ENCODE data around the gene ACER2.
"Not testable (repeated sequence)": the region's sequence is repeated elsewhere in the genome, so short reads cannot be mapped to it uniquely, and the experiment has no call there.

Gene ACER2

DNA sequence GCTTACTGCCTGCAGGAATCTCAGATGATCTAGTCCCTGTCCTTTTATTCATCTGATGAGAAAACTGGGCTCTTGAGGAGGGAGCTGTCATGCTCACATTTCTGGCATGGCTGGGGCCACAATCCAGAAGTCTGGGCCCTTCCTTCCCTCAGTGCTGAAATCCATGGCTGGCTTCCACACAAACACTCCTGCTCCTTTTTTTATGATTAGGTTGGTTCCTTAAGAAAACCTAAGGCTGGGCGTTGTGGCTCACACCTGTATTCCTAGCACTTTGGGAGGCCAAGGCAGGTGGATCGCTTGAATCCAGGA, 1.3 kb downstream of the ACER2 start:
- H2AFZ ChIP-seq, result no peak overlapping the region
- H3K4me1 ChIP-seq, result peaks cover 3% of the 10 kb centered on the region
- H3K4me3 ChIP-seq (ENCODE audit: low read depth, low read length), result no peak overlapping the region
- H3K9ac ChIP-seq, result no peak overlapping the region
- no peaks in the 10 kb centered on the region for H3K27me3 ChIP-seq (ENCODE audit: control insufficient read depth, insufficient read depth, low read length)
- no peak overlapping the region for H3K4me2 ChIP-seq (ENCODE audit: low read length)
- no peaks in the 10 kb centered on the region for H3K9me3 ChIP-seq (ENCODE audit: control insufficient read depth, low read length)
- H3K79me2 ChIP-seq, result no peaks in the 10 kb centered on the region
- TF ChIP-seq, protein P1, sequence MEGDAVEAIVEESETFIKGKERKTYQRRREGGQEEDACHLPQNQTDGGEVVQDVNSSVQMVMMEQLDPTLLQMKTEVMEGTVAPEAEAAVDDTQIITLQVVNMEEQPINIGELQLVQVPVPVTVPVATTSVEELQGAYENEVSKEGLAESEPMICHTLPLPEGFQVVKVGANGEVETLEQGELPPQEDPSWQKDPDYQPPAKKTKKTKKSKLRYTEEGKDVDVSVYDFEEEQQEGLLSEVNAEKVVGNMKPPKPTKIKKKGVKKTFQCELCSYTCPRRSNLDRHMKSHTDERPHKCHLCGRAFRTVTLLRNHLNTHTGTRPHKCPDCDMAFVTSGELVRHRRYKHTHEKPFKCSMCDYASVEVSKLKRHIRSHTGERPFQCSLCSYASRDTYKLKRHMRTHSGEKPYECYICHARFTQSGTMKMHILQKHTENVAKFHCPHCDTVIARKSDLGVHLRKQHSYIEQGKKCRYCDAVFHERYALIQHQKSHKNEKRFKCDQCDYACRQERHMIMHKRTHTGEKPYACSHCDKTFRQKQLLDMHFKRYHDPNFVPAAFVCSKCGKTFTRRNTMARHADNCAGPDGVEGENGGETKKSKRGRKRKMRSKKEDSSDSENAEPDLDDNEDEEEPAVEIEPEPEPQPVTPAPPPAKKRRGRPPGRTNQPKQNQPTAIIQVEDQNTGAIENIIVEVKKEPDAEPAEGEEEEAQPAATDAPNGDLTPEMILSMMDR (IDR thresholded peaks at IDR 0.05), result no peak
- no peaks in the 10 kb centered on the region for H3K36me3 ChIP-seq (ENCODE audit: control insufficient read depth, insufficient read depth, low read length)
- H3K27ac ChIP-seq, result no peak overlapping the region

GRCh38 chr9:19410594-19410993, 1.8 kb downstream of the ACER2 start:
- TF ChIP-seq, protein P1 (IDR thresholded peaks at IDR 0.05), result no peak
- H3K36me3 ChIP-seq (ENCODE audit: control insufficient read depth, insufficient read depth, low read length), result no peaks in the 10 kb centered on the region
- H3K9me3 ChIP-seq (ENCODE audit: control insufficient read depth, low read length), result no peaks in the 10 kb centered on the region
- no peak overlapping the region for H3K4me2 ChIP-seq (ENCODE audit: low read length)
- no peaks in the 10 kb centered on the region for H3K27me3 ChIP-seq (ENCODE audit: control insufficient read depth, insufficient read depth, low read length)
- no peak overlapping the region for H2AFZ ChIP-seq
- H3K4me3 ChIP-seq (ENCODE audit: low read depth, low read length), result no peak overlapping the region
- H3K9ac ChIP-seq, result no peak overlapping the region
- no peaks in the 10 kb centered on the region for H3K79me2 ChIP-seq
- H3K27ac ChIP-seq, result no peak overlapping the region
- H3K4me1 ChIP-seq, result peaks cover 3% of the 10 kb centered on the region

DNA sequence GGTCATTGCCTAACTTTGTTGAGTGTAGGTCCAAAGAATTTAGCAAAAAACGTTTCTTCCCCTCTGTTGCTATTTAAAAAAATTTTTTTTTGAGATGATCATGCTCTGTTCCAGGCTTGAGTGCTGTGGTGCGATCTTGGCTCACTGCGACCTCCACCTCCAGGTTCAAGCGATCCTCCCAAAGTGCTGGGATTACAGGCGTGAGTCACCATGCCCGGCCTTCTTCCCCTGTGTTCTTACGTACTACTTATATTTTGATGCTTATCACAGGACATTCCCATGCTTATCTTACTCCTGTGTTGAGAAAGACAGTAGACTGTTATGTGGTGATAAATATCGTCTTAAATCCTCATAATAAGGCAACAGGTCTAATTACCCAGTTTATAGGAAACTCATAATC, 2.5 kb downstream of the ACER2 start:
- Histone ChIP-seq H3K4me2 (ENCODE audit: low read length) (no peak overlapping the region), H2AFZ (no peak overlapping the region), H3K4me3 (ENCODE audit: low read depth, low read length) (no peak overlapping the region), H3K9me3 (ENCODE audit: control insufficient read depth, low read length) (no peaks in the 10 kb centered on the region), H3K27ac (no peak overlapping the region), H3K36me3 (ENCODE audit: control insufficient read depth, insufficient read depth, low read length) (no peaks in the 10 kb centered on the region), H3K27me3 (ENCODE audit: control insufficient read depth, insufficient read depth, low read length) (no peaks in the 10 kb centered on the region), H3K4me1 (peaks cover 3% of the 10 kb centered on the region), H3K79me2 (no peaks in the 10 kb centered on the region), H3K9ac (no peak overlapping the region)
- TF ChIP-seq, protein P1 (IDR thresholded peaks at IDR 0.05), result no peak

DNA sequence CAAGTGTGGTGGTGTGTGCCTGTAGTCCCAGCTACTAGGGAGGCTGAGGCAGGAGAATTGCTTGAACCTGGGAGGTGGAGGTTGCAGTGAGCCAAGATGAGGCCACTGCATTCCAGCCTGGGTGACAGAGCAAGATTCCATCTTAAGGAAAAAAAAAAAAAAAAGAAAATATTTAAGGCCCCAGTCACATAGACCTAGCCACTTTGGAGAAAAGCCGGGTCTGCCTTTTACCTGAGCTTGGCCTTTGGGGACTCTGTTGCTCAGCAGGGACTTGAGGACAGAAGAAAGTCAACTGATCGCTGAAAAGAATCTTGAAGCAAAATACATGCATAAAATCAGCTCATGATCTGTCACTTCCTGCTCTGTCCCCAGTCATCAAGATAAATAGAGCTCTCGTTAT, 4.6 kb downstream of the ACER2 start:
- H3K4me1 ChIP-seq; H2AFZ ChIP-seq; H3K4me2 ChIP-seq (ENCODE audit: low read length); H3K9me3 ChIP-seq (ENCODE audit: control insufficient read depth, low read length); H3K4me3 ChIP-seq (ENCODE audit: low read depth, low read length); H3K27ac ChIP-seq; H3K79me2 ChIP-seq; H3K9ac ChIP-seq; H3K27me3 ChIP-seq (ENCODE audit: control insufficient read depth, insufficient read depth, low read length); H3K36me3 ChIP-seq (ENCODE audit: control insufficient read depth, insufficient read depth, low read length): not testable (repeated sequence)

GRCh38 chr9:19416143-19416542, 7.3 kb downstream of the ACER2 start:
- H3K27ac ChIP-seq, result no peak overlapping the region
- H3K36me3 ChIP-seq (ENCODE audit: control insufficient read depth, insufficient read depth, low read length), result no peaks in the 10 kb centered on the region
- H3K9me3 ChIP-seq (ENCODE audit: control insufficient read depth, low read length), result no peaks in the 10 kb centered on the region
- H3K27me3 ChIP-seq (ENCODE audit: control insufficient read depth, insufficient read depth, low read length), result no peaks in the 10 kb centered on the region
- H3K4me3 ChIP-seq (ENCODE audit: low read depth, low read length), result no peak overlapping the region
- H3K79me2 ChIP-seq, result no peaks in the 10 kb centered on the region
- H2AFZ ChIP-seq, result no peak overlapping the region
- TF ChIP-seq, protein P1 (IDR thresholded peaks at IDR 0.05), result no peak
- H3K4me1 ChIP-seq, result no peaks in the 10 kb centered on the region
- H3K9ac ChIP-seq, result no peak overlapping the region
- no peak overlapping the region for H3K4me2 ChIP-seq (ENCODE audit: low read length)

All from parathyroid adenoma (tissue), 2 donors.